Uterus (tissue), 2 donors: ENCODE results near the gene PSAT1.

ENCODE experiments used
- POLR2A ChIP-seq, 2 donors: fragments of 450-650 bp; IDR thresholded peaks; one replicate each; pipeline ENCODE4 v1.6.1; 2016; ENCODE audit warnings: antibody characterized with exemption in 2 of 2, mild to moderate bottlenecking in 1 of 2, moderate library complexity in 1 of 2
- TF ChIP-seq, protein P1 (sequence below), 4 experiments: fragments of 200-600 bp in 2 of 4; fragments of 450-650 bp in 2 of 4; sonication (generic) in 2 of 4; IDR thresholded peaks; one replicate each; pipeline ENCODE4 v1.5.1; 2016 to 2019; ENCODE audit warnings: antibody characterized with exemption in 4 of 4, mild to moderate bottlenecking in 2 of 4, moderate library complexity in 1 of 4

DNA sequence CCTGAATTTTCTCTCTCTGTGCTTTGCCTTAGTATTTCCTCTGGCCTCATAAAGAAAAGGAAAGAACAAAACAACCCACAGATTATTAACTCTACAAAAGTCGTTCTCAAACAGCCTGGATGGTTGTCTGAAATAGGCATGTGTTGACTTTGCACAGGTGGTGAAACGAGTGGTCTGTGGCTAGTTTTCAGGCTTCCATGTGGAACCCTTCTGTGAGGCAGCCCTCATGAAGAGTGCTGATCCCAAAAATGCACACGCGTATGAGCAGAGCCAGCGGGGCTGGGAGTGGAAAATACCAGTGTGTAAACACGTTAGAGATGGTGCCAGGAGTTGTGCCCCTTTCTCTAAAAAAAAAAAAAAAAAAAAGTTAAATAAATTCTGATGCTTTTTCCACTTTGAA is 4.9 kb upstream of the PSAT1 start:
- TF ChIP-seq, protein P1, sequence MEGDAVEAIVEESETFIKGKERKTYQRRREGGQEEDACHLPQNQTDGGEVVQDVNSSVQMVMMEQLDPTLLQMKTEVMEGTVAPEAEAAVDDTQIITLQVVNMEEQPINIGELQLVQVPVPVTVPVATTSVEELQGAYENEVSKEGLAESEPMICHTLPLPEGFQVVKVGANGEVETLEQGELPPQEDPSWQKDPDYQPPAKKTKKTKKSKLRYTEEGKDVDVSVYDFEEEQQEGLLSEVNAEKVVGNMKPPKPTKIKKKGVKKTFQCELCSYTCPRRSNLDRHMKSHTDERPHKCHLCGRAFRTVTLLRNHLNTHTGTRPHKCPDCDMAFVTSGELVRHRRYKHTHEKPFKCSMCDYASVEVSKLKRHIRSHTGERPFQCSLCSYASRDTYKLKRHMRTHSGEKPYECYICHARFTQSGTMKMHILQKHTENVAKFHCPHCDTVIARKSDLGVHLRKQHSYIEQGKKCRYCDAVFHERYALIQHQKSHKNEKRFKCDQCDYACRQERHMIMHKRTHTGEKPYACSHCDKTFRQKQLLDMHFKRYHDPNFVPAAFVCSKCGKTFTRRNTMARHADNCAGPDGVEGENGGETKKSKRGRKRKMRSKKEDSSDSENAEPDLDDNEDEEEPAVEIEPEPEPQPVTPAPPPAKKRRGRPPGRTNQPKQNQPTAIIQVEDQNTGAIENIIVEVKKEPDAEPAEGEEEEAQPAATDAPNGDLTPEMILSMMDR (IDR thresholded peaks at IDR 0.05), result no peak
- TF ChIP-seq POLR2A (IDR thresholded peaks at IDR 0.05), result no peak
